ENCODE measurements around the gene IVL.

IVL gene

GRCh38 chr1:152954436-152954835 lies 46.1 kb downstream of the IVL start:
- DNase-seq (ENCODE audit: low spot score): no peak

- DNase-seq (ENCODE audit: low spot score): no peak
Measured at GRCh38 chr1:152957561-152957960, 49.2 kb downstream of the IVL start.

GRCh38 chr1:152959273-152959672 lies 50.9 kb downstream of the IVL start:
- DNase-seq (ENCODE audit: low spot score): no peak

- DNase-seq (ENCODE audit: low spot score): no peak
Measured at GRCh38 chr1:152959801-152960451, 51.6 kb downstream of the IVL start.

GRCh38 chr1:152960452-152961044 lies 52.2 kb downstream of the IVL start:
- DNase-seq (ENCODE audit: low spot score): no peak
